ENCODE results near the gene PIK3R2. TPM values are rescaled to one million over a fixed set of nuclear protein-coding genes. Genes with fewer than 3 reads are reported as not detected.
A peak's percentile ranks its signal among the peaks of the same experiment; 100 is the strongest.
"Not testable (repeated sequence)": the region's sequence is repeated elsewhere in the genome, so short reads cannot be mapped to it uniquely, and the experiment has no call there.

PIK3R2 gene
- polyA plus RNA-seq, 1 donor (not counting 4 experiments of a cell fraction or from before 2014, with no cell fraction given): 13.9 TPM

DNA sequence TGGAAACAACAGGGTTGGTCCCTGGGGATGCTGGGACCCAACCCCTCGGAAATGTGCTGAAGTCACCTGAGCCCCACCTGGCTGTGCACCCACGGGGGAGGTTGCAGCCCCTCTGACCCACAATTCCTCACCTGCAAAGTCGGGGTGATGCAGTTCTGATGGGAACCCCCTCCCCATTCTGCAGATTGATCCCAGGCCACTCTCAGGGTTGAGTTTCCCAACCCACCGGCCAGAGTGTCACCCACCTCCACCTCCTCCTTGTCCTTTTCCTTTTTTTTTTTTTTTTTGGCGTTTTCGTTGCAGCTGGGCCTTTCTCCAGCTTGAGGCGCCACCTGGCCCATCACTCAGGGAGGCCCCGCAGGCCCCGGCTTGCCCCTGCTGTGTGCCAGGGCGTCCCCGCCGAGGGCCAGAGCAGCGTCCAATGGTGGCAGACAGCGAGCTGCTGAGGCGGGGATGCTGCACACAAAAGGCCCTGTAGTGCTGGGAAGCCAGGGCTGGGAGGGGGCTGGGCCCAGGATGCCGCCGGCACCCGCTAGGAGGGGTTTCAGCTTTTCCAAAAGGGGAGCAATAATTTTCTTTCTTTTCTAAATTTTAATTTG lies 4.6 kb downstream of the PIK3R2 start:
- TF ChIP-seq, protein P1, sequence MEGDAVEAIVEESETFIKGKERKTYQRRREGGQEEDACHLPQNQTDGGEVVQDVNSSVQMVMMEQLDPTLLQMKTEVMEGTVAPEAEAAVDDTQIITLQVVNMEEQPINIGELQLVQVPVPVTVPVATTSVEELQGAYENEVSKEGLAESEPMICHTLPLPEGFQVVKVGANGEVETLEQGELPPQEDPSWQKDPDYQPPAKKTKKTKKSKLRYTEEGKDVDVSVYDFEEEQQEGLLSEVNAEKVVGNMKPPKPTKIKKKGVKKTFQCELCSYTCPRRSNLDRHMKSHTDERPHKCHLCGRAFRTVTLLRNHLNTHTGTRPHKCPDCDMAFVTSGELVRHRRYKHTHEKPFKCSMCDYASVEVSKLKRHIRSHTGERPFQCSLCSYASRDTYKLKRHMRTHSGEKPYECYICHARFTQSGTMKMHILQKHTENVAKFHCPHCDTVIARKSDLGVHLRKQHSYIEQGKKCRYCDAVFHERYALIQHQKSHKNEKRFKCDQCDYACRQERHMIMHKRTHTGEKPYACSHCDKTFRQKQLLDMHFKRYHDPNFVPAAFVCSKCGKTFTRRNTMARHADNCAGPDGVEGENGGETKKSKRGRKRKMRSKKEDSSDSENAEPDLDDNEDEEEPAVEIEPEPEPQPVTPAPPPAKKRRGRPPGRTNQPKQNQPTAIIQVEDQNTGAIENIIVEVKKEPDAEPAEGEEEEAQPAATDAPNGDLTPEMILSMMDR (optimal IDR thresholded peaks at IDR 0.05 in 1 of 3, IDR thresholded peaks at IDR 0.05 in 1 of 3, conservative IDR thresholded peaks at IDR 0.05 in 1 of 3; ENCODE audit: extremely low read depth in 1 of 3, insufficient read depth in 2 of 3, low read length in 3 of 3): no peak
- no peak for TF ChIP-seq EZH2 (IDR thresholded peaks at IDR 0.05; ENCODE audit: low read length)
- no peak overlapping the region for H2AFZ ChIP-seq (ENCODE audit: control insufficient read depth, low read length)
- H3K79me2 ChIP-seq (ENCODE audit: control insufficient read depth, insufficient read depth, low read length): peaks cover 17% of the 10 kb centered on the region

GRCh38 chr19:18158467-18158866 lies 5.5 kb downstream of the PIK3R2 start:
- H3K9me1 ChIP-seq (ENCODE audit: control insufficient read depth, extremely low read depth, insufficient read depth, low read length): no peaks in the 10 kb centered on the region
- H2AFZ ChIP-seq (ENCODE audit: control insufficient read depth, low read length): no peak overlapping the region
- no peak overlapping the region for H3K27ac ChIP-seq (ENCODE audit: control insufficient read depth, insufficient read depth, low read length)
- no peaks in the 10 kb centered on the region for H3K9me3 ChIP-seq (ENCODE audit: control insufficient read depth, low read depth, low read length)
- H3K79me2 ChIP-seq (ENCODE audit: control insufficient read depth, insufficient read depth, low read length): peaks cover 15% of the 10 kb centered on the region
- no peak for FAIRE-seq
- no peak overlapping the region for H3K4me2 ChIP-seq (ENCODE audit: control insufficient read depth, extremely low read depth, insufficient read depth, low read depth, low read length)
- no peak for DNase-seq (ENCODE audit: low read depth, low spot score)
- H3K27me3 ChIP-seq (ENCODE audit: control insufficient read depth, extremely low read depth, insufficient read depth, low read length): no peaks in the 10 kb centered on the region
- H3K4me3 ChIP-seq (ENCODE audit: control insufficient read depth in 2 of 3, extremely low read depth in 1 of 3, insufficient read depth in 2 of 3, low read depth in 1 of 3, low read length in 3 of 3): no peak overlapping the region
- TF ChIP-seq, protein P1 (optimal IDR thresholded peaks at IDR 0.05 in 1 of 3, IDR thresholded peaks at IDR 0.05 in 1 of 3, conservative IDR thresholded peaks at IDR 0.05 in 1 of 3; ENCODE audit: extremely low read depth in 1 of 3, insufficient read depth in 2 of 3, low read length in 3 of 3): no peak
- TF ChIP-seq EZH2 (IDR thresholded peaks at IDR 0.05; ENCODE audit: low read length): no peak
- H4K20me1 ChIP-seq (ENCODE audit: control insufficient read depth, extremely low read depth, insufficient read depth, low read length): no peaks in the 10 kb centered on the region
- no peak overlapping the region for H3K9ac ChIP-seq (ENCODE audit: control insufficient read depth, extremely low read depth, insufficient read depth, low read length)
- H3K4me1 ChIP-seq (ENCODE audit: control insufficient read depth, extremely low read depth, insufficient read depth, low read length): peaks cover 34% of the 10 kb centered on the region
- dilution Hi-C loops (cut with MboI; ENCODE audit: extremely low pct_ligation_motif_present, low sequenced_read_pairs): no loop called here
- peaks cover 13 to 17% of the 10 kb centered on the region in 2 experiments for H3K36me3 ChIP-seq (ENCODE audit: control insufficient read depth in 2 of 2, extremely low read depth in 1 of 2, insufficient read depth in 2 of 2, low read length in 2 of 2)

More for the DNA sequence above, 4.6 kb downstream of the PIK3R2 start:
- H3K9me3 ChIP-seq (ENCODE audit: control insufficient read depth, low read depth, low read length): no peaks in the 10 kb centered on the region
- H3K4me3 ChIP-seq (ENCODE audit: control insufficient read depth in 2 of 3, extremely low read depth in 1 of 3, insufficient read depth in 2 of 3, low read depth in 1 of 3, low read length in 3 of 3): peak overlapping the region in 2 of 3 experiments; percentile 4 to 18
- no peaks in the 10 kb centered on the region for H3K9me1 ChIP-seq (ENCODE audit: control insufficient read depth, extremely low read depth, insufficient read depth, low read length)
- H4K20me1 ChIP-seq (ENCODE audit: control insufficient read depth, extremely low read depth, insufficient read depth, low read length): no peaks in the 10 kb centered on the region
- no peak for FAIRE-seq
- no peaks in the 10 kb centered on the region for H3K27me3 ChIP-seq (ENCODE audit: control insufficient read depth, extremely low read depth, insufficient read depth, low read length)
- peak overlapping the region; percentile 20 for H3K9ac ChIP-seq (ENCODE audit: control insufficient read depth, extremely low read depth, insufficient read depth, low read length)
- H3K4me1 ChIP-seq (ENCODE audit: control insufficient read depth, extremely low read depth, insufficient read depth, low read length): peaks cover 34% of the 10 kb centered on the region
- H3K27ac ChIP-seq (ENCODE audit: control insufficient read depth, insufficient read depth, low read length): peak overlapping the region; percentile 53
- peaks cover 8 to 11% of the 10 kb centered on the region in 2 experiments for H3K36me3 ChIP-seq (ENCODE audit: control insufficient read depth in 2 of 2, extremely low read depth in 1 of 2, insufficient read depth in 2 of 2, low read length in 2 of 2)
- dilution Hi-C loops (cut with MboI; ENCODE audit: extremely low pct_ligation_motif_present, low sequenced_read_pairs): no loop called here
- DNase-seq (ENCODE audit: low read depth, low spot score): no peak
- H3K4me2 ChIP-seq (ENCODE audit: control insufficient read depth, extremely low read depth, insufficient read depth, low read depth, low read length): peak overlapping the region; percentile 66

- H3K27me3 ChIP-seq (ENCODE audit: control insufficient read depth, extremely low read depth, insufficient read depth, low read length); H3K9me1 ChIP-seq (ENCODE audit: control insufficient read depth, extremely low read depth, insufficient read depth, low read length); H2AFZ ChIP-seq (ENCODE audit: control insufficient read depth, low read length); H3K4me3 ChIP-seq (ENCODE audit: control insufficient read depth in 2 of 3, extremely low read depth in 1 of 3, insufficient read depth in 2 of 3, low read depth in 1 of 3, low read length in 3 of 3); H3K27ac ChIP-seq (ENCODE audit: control insufficient read depth, insufficient read depth, low read length); H3K9me3 ChIP-seq (ENCODE audit: control insufficient read depth, low read depth, low read length); H3K79me2 ChIP-seq (ENCODE audit: control insufficient read depth, insufficient read depth, low read length); H3K4me2 ChIP-seq (ENCODE audit: control insufficient read depth, extremely low read depth, insufficient read depth, low read depth, low read length); H3K9ac ChIP-seq (ENCODE audit: control insufficient read depth, extremely low read depth, insufficient read depth, low read length); dilution Hi-C loops (cut with MboI; ENCODE audit: extremely low pct_ligation_motif_present, low sequenced_read_pairs); DNase-seq (ENCODE audit: low read depth, low spot score); FAIRE-seq; H4K20me1 ChIP-seq (ENCODE audit: control insufficient read depth, extremely low read depth, insufficient read depth, low read length): not testable (repeated sequence)
- Histone ChIP-seq H3K36me3 (ENCODE audit: control insufficient read depth in 2 of 2, extremely low read depth in 1 of 2, insufficient read depth in 2 of 2, low read length in 2 of 2) (peaks cover 15 to 21% of the 10 kb centered on the region in 2 experiments), H3K4me1 (ENCODE audit: control insufficient read depth, extremely low read depth, insufficient read depth, low read length) (peaks cover 29% of the 10 kb centered on the region)
Measured at GRCh38 chr19:18159059-18159616, 6.2 kb downstream of the PIK3R2 start.

All from keratinocyte (primary cell).